Cardiac fibroblast (primary cell): ENCODE data around the gene MRPL21.

ENCODE experiments used
- DNase-seq, 2 donors: peaks; one replicate each; pipeline versions ENCODE4 v3.0.0 to v3.0.0-alpha.2; 2010; ENCODE audit warnings: low read depth in 2 of 2
- H3K4me3 ChIP-seq, 2 donors: replicated peaks in 1 of 2; 1 replicate in 1 of 2; 2 replicates in 1 of 2; pipeline ENCODE4 v1.5.1; 2011; ENCODE audit warnings: low read depth in 2 of 2, low read length in 2 of 2, mild to moderate bottlenecking in 2 of 2, moderate library complexity in 1 of 2
- TF ChIP-seq, protein P1 (sequence below): IDR thresholded peaks from one replicate; pipeline ENCODE4 v1.5.1; 2011; ENCODE audit warnings: low read depth, mild to moderate bottlenecking, low read length, inconsistent platforms

Gene MRPL21

DNA sequence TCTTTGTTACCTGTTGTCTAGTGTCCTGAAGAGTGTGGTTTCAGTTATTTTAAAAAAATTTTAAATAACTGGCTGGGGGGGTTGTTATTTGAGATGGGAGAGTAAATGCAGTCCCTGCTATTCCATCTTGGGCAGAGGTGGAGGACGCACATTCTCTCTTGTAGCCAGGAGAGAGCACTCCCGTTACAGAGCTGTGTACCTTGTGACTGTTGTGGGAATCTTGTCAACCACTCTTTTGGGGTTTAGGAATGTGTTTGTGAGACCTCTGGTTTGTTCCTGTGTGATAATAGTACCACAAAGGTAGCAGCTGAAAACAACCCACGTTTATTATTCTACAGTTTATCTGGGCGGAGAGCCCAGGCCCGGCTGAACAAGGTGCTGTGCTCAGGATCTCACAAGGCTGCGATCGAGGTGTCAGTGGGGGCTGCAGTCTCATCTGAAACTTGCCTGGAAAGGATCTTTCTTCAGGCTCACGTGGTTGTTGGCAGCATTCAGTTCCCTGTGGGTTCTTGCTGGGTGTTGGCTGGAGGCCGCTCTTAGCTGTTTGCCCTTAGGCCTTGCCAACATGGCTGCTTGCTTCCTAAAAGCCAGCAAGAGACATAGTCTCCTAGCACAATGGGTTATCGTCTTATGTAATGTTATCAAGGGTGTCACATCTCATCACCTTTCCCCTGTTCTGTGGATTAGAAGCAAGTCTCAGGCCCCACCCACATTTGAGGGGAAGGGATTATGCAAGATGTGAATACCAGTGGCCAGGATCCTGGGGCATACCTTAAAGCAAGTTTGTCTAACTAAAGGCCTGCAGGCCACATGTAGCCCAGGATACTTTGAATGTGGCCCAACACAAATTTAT lies 20.7 kb upstream of the MRPL21 start:
- DNase-seq, result no peak
- TF ChIP-seq, protein P1, sequence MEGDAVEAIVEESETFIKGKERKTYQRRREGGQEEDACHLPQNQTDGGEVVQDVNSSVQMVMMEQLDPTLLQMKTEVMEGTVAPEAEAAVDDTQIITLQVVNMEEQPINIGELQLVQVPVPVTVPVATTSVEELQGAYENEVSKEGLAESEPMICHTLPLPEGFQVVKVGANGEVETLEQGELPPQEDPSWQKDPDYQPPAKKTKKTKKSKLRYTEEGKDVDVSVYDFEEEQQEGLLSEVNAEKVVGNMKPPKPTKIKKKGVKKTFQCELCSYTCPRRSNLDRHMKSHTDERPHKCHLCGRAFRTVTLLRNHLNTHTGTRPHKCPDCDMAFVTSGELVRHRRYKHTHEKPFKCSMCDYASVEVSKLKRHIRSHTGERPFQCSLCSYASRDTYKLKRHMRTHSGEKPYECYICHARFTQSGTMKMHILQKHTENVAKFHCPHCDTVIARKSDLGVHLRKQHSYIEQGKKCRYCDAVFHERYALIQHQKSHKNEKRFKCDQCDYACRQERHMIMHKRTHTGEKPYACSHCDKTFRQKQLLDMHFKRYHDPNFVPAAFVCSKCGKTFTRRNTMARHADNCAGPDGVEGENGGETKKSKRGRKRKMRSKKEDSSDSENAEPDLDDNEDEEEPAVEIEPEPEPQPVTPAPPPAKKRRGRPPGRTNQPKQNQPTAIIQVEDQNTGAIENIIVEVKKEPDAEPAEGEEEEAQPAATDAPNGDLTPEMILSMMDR, result no peak
- H3K4me3 ChIP-seq, result no peak overlapping the region

DNA sequence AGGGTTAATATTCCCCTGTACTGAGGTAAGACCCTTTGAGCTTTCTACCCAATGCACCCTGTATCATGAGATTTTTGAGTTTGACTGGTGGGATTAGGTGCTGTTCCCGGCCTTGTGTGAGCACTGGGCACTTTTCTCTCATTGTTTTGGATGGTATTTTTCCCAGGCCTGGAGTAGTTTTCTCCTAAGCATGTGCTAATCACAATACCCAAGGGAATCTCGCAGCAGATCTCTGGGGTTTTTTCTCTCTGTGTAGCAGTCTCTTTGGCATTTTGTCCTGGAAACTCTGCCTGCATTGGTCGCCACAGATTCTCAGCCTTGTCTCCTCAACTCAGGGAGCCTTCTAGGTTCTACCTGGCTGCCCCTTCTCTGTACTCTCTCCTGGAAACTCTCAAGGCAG lies 20.0 kb upstream of the MRPL21 start:
- peak in 1 of 2 donors; percentile 41 for DNase-seq
- no peak overlapping the region for H3K4me3 ChIP-seq
- TF ChIP-seq, protein P1, result no peak

DNA sequence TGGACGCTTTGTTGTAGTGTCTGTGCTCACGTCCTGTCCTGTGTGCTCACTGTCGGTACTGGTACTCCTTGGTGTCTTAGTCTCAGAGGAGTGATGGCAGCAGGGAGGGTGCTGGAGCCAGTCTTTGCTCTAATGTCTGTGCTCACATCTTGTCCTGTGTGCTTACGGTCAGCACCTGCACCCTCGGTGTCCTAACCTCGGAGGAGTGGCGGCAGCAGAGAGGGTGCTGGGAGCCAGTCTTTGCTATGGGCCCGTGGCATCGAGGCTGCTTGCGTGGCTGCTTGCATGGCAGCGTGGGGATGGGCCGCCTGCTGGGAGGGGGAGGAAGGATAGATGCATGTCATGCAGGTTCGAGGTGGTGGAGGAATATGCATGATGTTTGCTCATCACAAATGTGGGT lies 12.8 kb upstream of the MRPL21 start:
- TF ChIP-seq, protein P1, result no peak
- DNase-seq, result no peak
- H3K4me3 ChIP-seq, result no peak overlapping the region

DNA sequence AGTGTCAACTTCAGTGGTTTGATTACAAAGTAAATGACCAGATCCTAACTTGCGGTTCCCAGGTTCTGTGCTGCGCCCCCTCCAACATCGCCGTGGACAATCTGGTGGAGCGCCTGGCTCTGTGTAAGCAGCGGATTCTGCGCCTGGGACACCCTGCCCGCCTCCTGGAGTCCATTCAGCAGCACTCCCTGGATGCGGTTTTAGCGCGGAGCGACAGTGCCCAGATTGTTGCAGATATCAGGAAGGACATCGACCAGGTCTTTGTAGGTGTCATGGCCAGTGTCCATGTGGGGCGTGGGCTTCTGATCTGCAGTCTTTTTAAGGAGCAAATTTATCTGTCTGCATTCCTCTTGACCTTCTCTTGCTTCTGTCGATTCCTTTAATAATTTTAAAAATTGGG lies 11.1 kb upstream of the MRPL21 start:
- TF ChIP-seq, protein P1, result no peak
- no peak overlapping the region for H3K4me3 ChIP-seq
- no peak for DNase-seq

DNA sequence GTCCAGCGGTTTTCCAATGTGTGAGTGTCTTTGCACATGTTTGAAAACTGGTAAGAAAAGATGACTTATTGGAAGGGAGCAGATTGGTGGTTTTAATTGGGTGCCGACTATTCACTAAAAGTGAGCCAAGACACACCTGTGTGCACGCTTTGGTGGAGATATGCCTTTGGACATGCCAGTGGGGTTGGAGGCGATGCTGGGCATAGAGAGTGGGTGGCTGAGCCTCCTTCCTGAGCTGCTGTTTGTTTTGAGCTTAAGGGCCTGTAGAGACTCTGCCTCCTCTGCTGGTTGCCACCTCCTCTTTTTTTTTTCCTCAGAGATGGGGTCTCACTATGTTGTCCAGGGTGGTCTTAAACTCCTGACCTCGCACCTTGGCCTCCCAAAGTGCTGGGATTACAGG lies 9.6 kb upstream of the MRPL21 start:
- DNase-seq, result no peak
- H3K4me3 ChIP-seq, result no peak overlapping the region
- TF ChIP-seq, protein P1, result no peak

DNA sequence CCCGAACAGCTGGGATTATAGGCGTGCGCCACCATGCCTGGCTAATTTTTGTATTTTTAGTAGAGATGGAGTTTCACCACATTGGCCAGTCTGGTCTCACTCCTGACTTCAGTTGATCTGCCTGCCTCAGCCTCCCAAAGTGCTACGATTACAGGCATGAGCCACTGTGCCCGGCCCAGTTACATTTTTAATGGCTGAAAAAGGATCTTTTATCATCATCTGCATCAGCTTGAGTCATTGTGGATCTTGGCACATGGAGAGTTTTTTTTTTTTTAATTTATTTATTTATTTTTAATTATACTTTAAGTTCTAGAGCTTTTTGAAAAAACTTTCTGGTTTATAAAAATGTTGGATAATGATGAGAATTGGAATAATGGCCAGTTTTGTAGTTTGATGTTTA lies 8.6 kb upstream of the MRPL21 start:
- peak in 1 of 2 donors; percentile 49 for DNase-seq
- no peak overlapping the region for H3K4me3 ChIP-seq
- TF ChIP-seq, protein P1, result no peak
